Hepatic stellate cell (primary cell): ENCODE data around the gene MARK1.
"Not testable (repeated sequence)": the region's sequence is repeated elsewhere in the genome, so short reads cannot be mapped to it uniquely, and the experiment has no call there.

Experiments used
- DNase-seq: peaks from one replicate; pipeline ENCODE4 v3.0.0; 2011; ENCODE audit warnings: low spot score

Gene MARK1

GRCh38 chr1:220529521-220530020 is 1.6 kb downstream of the MARK1 start:
- DNase-seq, result no peak

DNA sequence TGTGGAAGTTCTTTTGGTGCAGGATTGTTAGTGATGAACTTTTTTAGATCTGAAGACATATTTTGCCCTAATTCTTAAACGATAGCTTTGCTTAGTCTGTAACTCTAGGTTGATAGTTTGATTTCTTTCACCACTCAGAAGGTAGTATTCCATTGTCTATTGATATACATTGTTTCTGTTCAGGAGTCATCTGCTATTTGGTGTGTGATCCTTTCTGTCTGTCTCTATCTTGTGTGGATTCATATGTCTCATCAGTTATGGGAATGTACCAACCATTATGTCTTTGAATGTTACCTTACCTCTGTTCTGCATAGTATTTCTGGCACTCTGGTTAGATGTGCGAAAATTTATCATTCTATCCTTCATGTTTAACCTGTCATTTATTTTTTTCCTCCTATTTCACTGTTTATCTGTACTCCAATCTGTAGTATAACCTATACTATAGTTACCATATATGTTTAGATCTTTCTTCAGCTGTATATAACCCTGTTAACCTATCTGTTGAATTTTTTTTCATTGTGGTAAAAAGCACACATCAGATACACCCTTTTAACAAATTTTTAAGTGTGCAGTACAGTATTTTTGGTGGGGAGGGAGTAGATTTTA is 5.7 kb downstream of the MARK1 start:
- DNase-seq, result no peak

GRCh38 chr1:220544901-220545303 is 17.0 kb downstream of the MARK1 start:
- no peak for DNase-seq

DNA sequence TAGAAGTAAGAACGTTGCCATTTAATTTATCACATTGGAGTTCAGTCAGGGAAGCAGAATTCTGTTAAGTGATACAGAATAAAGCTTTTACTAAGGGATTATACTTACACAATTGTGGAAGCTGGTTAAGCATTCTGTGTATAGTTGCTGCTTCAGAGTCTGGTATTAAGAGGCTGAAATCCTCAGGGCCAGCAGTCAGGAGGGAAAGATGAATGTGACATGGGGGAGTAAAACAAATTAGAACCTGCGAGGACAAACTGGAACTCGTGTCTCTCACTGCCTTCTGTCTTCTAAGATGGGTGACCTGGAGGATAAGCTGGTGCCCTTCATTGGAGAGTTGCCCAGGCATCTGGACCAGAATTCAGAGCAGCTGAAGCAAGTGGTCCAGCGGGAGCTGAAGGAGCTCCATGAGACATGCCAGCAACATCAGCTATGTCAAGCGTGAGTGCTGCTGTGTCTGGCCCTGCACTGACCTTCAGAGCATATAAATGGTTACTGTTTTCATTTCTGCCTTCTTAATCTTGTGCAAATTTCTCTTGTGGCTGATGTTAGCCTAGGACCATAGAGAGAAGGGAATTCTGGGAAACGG is 23.0 kb downstream of the MARK1 start:
- DNase-seq, result no peak

GRCh38 chr1:220551718-220552117 is 23.8 kb downstream of the MARK1 start:
- no peak for DNase-seq

DNA sequence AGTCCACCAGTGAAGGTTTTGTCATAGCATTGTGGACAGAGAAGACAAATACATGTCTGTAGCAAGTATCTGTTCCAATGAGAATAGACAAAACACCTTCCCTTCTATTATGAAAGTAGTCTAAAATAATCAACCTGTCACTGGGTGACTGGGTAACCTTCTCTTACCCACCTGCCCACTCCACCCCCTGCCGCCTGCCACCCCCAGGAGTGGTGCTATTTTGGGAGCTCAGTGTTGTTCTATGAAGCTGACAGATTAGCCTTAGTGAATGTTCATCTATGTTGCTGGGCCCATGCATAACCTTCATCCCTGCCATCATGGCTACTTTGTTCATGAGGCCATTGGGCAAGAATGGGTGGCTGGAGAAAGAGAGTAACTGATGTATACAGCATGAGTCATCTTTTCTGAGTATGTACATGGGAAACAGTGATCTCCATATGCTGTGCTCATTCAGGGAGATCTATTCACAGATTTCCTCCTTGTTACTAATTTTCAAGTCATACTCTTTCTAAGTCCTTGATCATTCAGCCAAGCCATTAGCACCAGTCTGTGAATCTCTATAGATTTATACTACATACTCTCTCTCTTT is 24.8 kb downstream of the MARK1 start:
- DNase-seq, result no peak

- no peak for DNase-seq
Measured at GRCh38 chr1:220556641-220557040, 28.7 kb downstream of the MARK1 start.

DNA sequence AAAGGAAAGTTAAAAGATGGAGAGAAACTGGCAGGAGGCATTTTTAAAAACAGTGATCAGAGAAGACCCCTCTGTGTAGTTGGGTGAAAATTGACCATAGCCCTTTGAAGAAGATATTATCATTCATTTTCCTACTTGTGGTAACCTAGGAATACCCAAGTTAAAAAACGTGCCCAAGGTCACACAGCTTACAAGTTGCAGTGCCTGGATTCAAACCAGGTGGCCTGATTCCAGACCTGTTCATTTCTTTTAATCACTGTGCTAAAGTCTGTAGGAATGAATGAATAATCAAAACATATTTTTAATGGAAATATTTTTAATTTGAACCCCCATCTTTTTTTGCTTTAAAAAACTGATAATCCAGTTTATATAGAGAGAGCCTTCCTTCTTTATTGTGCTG is 35.6 kb downstream of the MARK1 start:
- DNase-seq, result no peak

DNA sequence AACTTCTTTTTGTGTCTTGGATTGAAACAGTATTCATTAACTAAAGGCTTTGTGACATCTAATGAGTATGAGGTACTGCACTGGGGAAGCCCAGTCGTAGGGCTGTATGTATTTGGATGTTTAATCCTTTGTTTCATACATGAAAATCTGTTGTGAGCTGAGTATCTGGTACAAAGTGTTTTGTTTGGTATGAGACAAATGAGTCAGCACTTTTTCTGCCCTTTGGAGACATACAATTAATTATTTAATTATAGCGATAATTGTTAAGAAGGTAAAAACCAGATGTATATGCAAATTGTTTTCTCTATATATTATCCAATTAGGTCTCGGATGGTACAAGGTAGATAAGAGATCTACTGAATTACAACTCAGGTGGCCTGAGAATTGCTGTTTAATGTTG is 36.3 kb downstream of the MARK1 start:
- DNase-seq, result no peak

- DNase-seq, result no peak
Measured at GRCh38 chr1:220565670-220566069, 37.7 kb downstream of the MARK1 start.

GRCh38 chr1:220566869-220567268 is 38.9 kb downstream of the MARK1 start:
- no peak for DNase-seq

DNA sequence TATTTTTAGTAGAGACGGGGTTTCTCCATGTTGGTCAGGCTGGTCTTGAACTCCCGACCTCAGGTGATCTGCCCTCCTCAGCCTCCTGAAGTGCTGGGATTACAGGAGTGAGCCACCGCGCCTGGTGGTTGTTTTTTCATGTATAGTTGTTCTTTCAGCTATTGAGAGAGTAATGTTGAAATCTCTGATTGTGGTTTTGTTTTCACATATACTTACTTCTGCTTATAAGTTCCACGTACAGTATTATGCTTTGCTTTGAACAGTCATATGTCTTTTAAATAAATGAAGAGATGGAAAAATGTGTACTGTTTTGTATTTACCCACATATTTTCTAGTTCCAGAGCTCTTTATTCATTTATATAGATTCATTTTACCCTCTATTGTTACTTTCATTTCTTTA is 44.5 kb downstream of the MARK1 start:
- no peak for DNase-seq

DNA sequence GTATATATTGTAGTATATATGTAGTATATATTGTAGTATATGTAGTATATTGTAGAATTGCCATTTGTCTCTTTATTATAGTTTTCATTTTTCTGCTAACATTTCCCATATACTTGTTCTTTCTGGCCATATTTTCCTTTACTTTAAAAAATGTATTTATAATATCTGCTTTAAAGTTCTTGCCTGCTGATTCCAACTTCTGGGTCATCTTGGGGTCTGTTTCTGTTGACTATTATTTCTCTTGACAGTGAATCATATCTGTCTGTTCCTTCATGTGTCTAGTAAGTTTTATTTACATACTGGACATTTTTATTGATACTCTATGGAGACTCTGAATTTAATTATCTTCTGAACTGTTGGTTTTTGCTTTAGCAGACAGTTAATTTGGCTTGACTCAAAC is 45.9 kb downstream of the MARK1 start:
- no peak for DNase-seq

GRCh38 chr1:220575718-220576497 is 48.0 kb downstream of the MARK1 start:
- no peak for DNase-seq

GRCh38 chr1:220577926-220578325 is 50.0 kb downstream of the MARK1 start:
- no peak for DNase-seq

GRCh38 chr1:220579317-220579716 is 51.4 kb downstream of the MARK1 start:
- no peak for DNase-seq

DNA sequence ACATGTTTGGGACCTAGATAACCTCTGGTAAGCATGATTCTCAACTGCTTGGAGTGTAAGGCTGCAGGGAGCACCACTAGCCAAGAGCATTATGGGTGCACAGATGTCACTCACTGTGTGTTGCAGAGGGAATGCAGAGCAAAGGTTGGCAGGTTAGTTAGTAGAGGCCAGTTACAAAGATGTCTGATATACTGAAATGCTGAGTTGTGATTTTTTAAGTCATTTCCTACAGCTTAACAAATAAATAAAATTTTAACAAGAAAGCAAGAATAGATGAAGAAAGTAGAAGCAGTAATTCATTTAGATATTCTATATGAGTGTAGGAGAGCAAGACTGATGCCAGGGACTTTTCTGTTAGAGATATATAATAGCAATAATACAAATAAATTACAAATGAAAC is 64.8 kb downstream of the MARK1 start:
- no peak for DNase-seq

- no peak for DNase-seq
Measured at GRCh38 chr1:220594356-220594755, 66.4 kb downstream of the MARK1 start.

GRCh38 chr1:220595179-220595578 is 67.2 kb downstream of the MARK1 start:
- DNase-seq, result no peak

- no peak for DNase-seq
Measured at GRCh38 chr1:220604926-220605325, 77.0 kb downstream of the MARK1 start.

- DNase-seq, result not testable (repeated sequence)
Measured at GRCh38 chr1:220605651-220606050, 77.7 kb downstream of the MARK1 start.

DNA sequence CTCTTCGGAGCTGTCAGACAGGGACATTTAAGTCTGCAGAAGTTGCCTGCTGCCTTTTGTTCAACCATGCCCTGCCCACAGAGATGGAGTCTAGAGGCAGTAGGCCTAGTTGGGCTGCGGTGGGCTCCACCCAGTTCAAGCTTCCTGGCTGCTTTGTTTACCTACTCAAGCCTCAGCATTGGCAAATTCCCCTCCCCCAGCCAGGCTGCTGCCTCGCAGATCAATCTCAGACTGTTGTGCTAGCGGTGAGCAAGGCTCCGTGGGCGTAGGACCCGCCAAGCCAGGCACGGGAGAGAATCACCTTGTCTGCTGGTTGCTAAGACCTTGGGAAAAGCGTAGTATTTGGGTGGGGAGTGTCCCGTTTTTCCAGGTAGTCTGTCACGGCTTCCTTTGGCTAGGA is 83.2 kb downstream of the MARK1 start:
- DNase-seq, result not testable (repeated sequence)

GRCh38 chr1:220616836-220617235 is 88.9 kb downstream of the MARK1 start:
- no peak for DNase-seq
